B cell (primary cell): Measurements from ENCODE around the gene RGS14. TPM values are rescaled to one million over a fixed set of nuclear protein-coding genes. Genes with fewer than 3 reads are reported as not detected.
A peak's percentile ranks its signal among the peaks of the same experiment; 100 is the strongest.

Experiments
- ATAC-seq: fragments of 200-7000 bp; cut with Tn5 transposase; one replicate; pipeline ENCODE4 v1.10.0; 2021; ENCODE audit warnings: low read depth, mild to moderate bottlenecking, moderate number of reproducible peaks, moderate library complexity
- CTCF ChIA-PET: fragments of 350-600 bp; sonication (Branson Sonifier 250); formaldehyde crosslinking; loops from one replicate; lab custom pipeline; 2021; ENCODE audit warnings: antibody characterized with exemption, inconsistent platforms; lab: Charles Lee
- POLR2A ChIA-PET: fragments of 350-600 bp; sonication (Branson Sonifier 250); formaldehyde crosslinking; loops from one replicate; lab custom pipeline; 2021; ENCODE audit warnings: antibody characterized with exemption; lab: Charles Lee
- DNase-seq: peaks from one replicate; pipeline ENCODE4 v3.0.0; 2013
- H2AFZ ChIP-seq: 2 replicates; pipeline ENCODE4 v1.6.1; 2012; ENCODE audit warnings: mild to moderate bottlenecking, low read depth, low read length; ENCODE audit not compliant: insufficient read depth, poor library complexity, severe bottlenecking
- H3K27ac ChIP-seq, 2 donors: 1 replicate in 1 of 2; 2 replicates in 1 of 2; pipeline ENCODE4 v1.5.1; 2012 to 2013; ENCODE audit warnings: low read length in 2 of 2, mild to moderate bottlenecking in 2 of 2, moderate library complexity in 1 of 2
- H3K27me3 ChIP-seq, 4 experiments: fragments of 200-600 bp in 1 of 4; sonication (generic) in 1 of 4; replicated peaks in 1 of 4; 1 replicate in 2 of 4; 2 replicates in 2 of 4; pipeline versions ENCODE4 v1.6.1 to v1.7.0; 2013 to 2016; ENCODE audit warnings: low read length in 3 of 4, mild to moderate bottlenecking in 2 of 4, mixed read lengths in 1 of 4, moderate library complexity in 1 of 4; ENCODE audit not compliant: insufficient read depth in 4 of 4, control insufficient read depth in 3 of 4; ENCODE audit errors: control extremely low read depth in 1 of 4
- H3K36me3 ChIP-seq, 2 experiments: replicated peaks in 1 of 2; 1 replicate in 1 of 2; 2 replicates in 1 of 2; pipeline versions ENCODE4 v1.6.1 to v1.7.1; 2013; ENCODE audit warnings: low read length in 1 of 2; ENCODE audit not compliant: insufficient read depth in 2 of 2, control insufficient read depth in 1 of 2; ENCODE audit errors: control extremely low read depth in 1 of 2, extremely low read depth in 1 of 2
- H3K4me1 ChIP-seq, 2 donors: fragments of 200-600 bp in 1 of 2; sonication (generic) in 1 of 2; 1 replicate in 1 of 2; 2 replicates in 1 of 2; pipeline versions ENCODE4 v1.5.1 to v1.6.1; 2013 to 2017; ENCODE audit warnings: low read length in 2 of 2; ENCODE audit not compliant: control insufficient read depth in 2 of 2, insufficient read depth in 2 of 2
- H3K4me2 ChIP-seq: replicated peaks from 2 replicates; pipeline ENCODE3; 2012; ENCODE audit warnings: mild to moderate bottlenecking, low read depth, low read length; ENCODE audit not compliant: poor library complexity, severe bottlenecking
- H3K4me3 ChIP-seq, 5 experiments: fragments of 200-600 bp in 1 of 5; sonication (generic) in 1 of 5; 1 replicate in 3 of 5; 2 replicates in 2 of 5; pipeline versions ENCODE4 v1.5.1 to v1.7.0; 2011 to 2016; ENCODE audit warnings: low read length in 4 of 5, mild to moderate bottlenecking in 4 of 5, low read depth in 2 of 5, control low read depth in 1 of 5, moderate library complexity in 1 of 5; ENCODE audit not compliant: insufficient read depth in 1 of 5; ENCODE audit errors: control extremely low read depth in 1 of 5, extremely low read depth in 1 of 5
- H3K79me2 ChIP-seq: fragments of 200-600 bp; sonication (generic); one replicate; pipeline ENCODE4 v1.6.0; 2016; ENCODE audit warnings: low read length; ENCODE audit not compliant: control insufficient read depth, insufficient read depth
- H3K9ac ChIP-seq: fragments of 200-600 bp; sonication (generic); 2 replicates; pipeline ENCODE4 v1.6.1; 2017; ENCODE audit warnings: mild to moderate bottlenecking, low read length, moderate library complexity
- H3K9me3 ChIP-seq, 3 donors: one replicate each; pipeline versions ENCODE4 v1.6.1 to v1.7.1; 2013; ENCODE audit warnings: low read length in 2 of 3; ENCODE audit not compliant: control insufficient read depth in 2 of 3, insufficient read depth in 1 of 3; ENCODE audit errors: control extremely low read depth in 1 of 3
- H4K20me1 ChIP-seq: 2 replicates; pipeline ENCODE4 v1.6.0; 2012; ENCODE audit warnings: mild to moderate bottlenecking, low read length; ENCODE audit not compliant: insufficient read depth, control insufficient read depth, poor library complexity, severe bottlenecking
- H3K27ac Mint-ChIP-seq: one replicate; pipeline ENCODE4 v1.8.0; 2021; ENCODE audit warnings: mixed read lengths
- H3K27me3 Mint-ChIP-seq: one replicate; pipeline ENCODE4 v1.8.0; 2021; ENCODE audit warnings: mixed read lengths
- H3K4me1 Mint-ChIP-seq: one replicate; pipeline ENCODE4 v1.8.0; 2021; ENCODE audit warnings: mixed read lengths
- H3K4me3 Mint-ChIP-seq: one replicate; pipeline ENCODE4 v1.8.0; 2021; ENCODE audit warnings: mixed read lengths
- H3K9me3 Mint-ChIP-seq: one replicate; pipeline ENCODE4 v1.8.0; 2022; ENCODE audit warnings: mixed read lengths; ENCODE audit not compliant: insufficient read depth
- CTCF ChIP-seq: fragments of 200-600 bp; IDR thresholded peaks from one replicate; pipeline ENCODE4 v1.8.0; 2022; ENCODE audit warnings: antibody characterized with exemption, mild to moderate bottlenecking
- EZH2 ChIP-seq: IDR thresholded peaks from 2 replicates; pipeline ENCODE4 v1.6.1; 2012; ENCODE audit warnings: borderline replicate concordance, low read depth, mild to moderate bottlenecking, moderate library complexity, low read length; ENCODE audit not compliant: insufficient read depth, poor library complexity, severe bottlenecking
- WGBS: methylation state at CpG from one replicate; pipeline ENCODE4 v1.1.5; 2013; ENCODE audit warnings: missing lambda C conversion rate; ENCODE audit not compliant: insufficient coverage; 5-methylcytosine and 5-hydroxymethylcytosine counted together
- intact Hi-C: fragments of 100-400 bp; cut with micrococcal nuclease; formaldehyde crosslinking; loops from one replicate; pipeline ENCODE4 v1.10.0; 2022
- polyA plus RNA-seq: library from polyadenylated mRNA; depleted of rRNA; stranded (reverse); fragments of >200 nt; gene quantifications from 2 replicates; pipeline ENCODE4 v1.2.3, GENCODE V29; 2012
- total RNA-seq, 2 donors: library from RNA; stranded (reverse); fragments of 120-200 nt in 1 of 2; gene quantifications; 1 replicate in 1 of 2; 2 replicates in 1 of 2; pipeline versions ENCODE4 v1.2.3 to v1.2.4, GENCODE V29; 2013 to 2022

RGS14 gene
- total and polyA plus RNA-seq, 2 donors (not counting 1 experiment from before 2014, with no cell fraction given) = 85.8 to 184 TPM

GRCh38 chr5:177405805-177406204 is 48.1 kb downstream of the RGS14 start:
- Mint-ChIP-seq H3K27me3 (peaks cover 14% of the 10 kb centered on the region), H3K4me3 (peak overlapping the region; percentile 54), H3K9me3 (no peaks in the 10 kb centered on the region), H3K4me1 (peaks cover 41% of the 10 kb centered on the region), H3K27ac (peak overlapping the region; percentile 75)
- Histone ChIP-seq H3K27ac (peak overlapping the region in 1 of 2 donors; percentile 52), H3K4me1 (peaks cover 38 to 50% of the 10 kb centered on the region in 2 donors), H3K36me3 (no peaks in the 10 kb centered on the region), H3K27me3 (peaks cover 0 to 23% (median 9%) of the 10 kb centered on the region in 4 experiments), H2AFZ (peak overlapping the region; percentile 40), H3K9me3 (peaks cover 0 to 12% (median 0%) of the 10 kb centered on the region in 3 donors), H3K4me2 (peak overlapping the region; percentile 96), H4K20me1 (no peaks in the 10 kb centered on the region), H3K4me3 (peak overlapping the region in 1 of 5 experiments; percentile 9), H3K79me2 (no peaks in the 10 kb centered on the region), H3K9ac (no peak overlapping the region)
- ChIA-PET POLR2A (interaction anchor here (1.1 to 5.6 kb wide), 8 partner anchors 16 to 54 kb away, joined by 3 to 87 read pairs (median 16); partner anchors contain the start of genes GRK6 and LMAN2), CTCF (interaction anchor here (0.8 to 12.7 kb wide), 9 partner anchors 11 to 148 kb away, joined by 3 to 628 read pairs (median 51); partner anchors contain the start of genes GRK6, PDLIM7 and PRR7)
- WGBS = 0% methylated on average over 2 of the region's 5 CpGs
- peak; percentile 39 for ATAC-seq
- peak; percentile 77 for DNase-seq
- no peak for TF ChIP-seq CTCF
- TF ChIP-seq EZH2 = no peak
- intact Hi-C loops = loop anchor here (2.0 to 10.0 kb wide), 3 partner anchors 41 to 291 kb away; partner anchors contain the start of genes B4GALT7 and PRR7

- Mint-ChIP-seq H3K4me1 (peaks cover 30% of the 10 kb centered on the region), H3K4me3 (no peak within 1 kb of the TSS), H3K27ac (peak within 1 kb of the TSS; percentile 6), H3K27me3 (no peaks in the 10 kb centered on the region), H3K9me3 (no peaks in the 10 kb centered on the region)
- Histone ChIP-seq H3K36me3 (no peaks in the 10 kb centered on the region), H3K9ac (no peak within 1 kb of the TSS), H3K4me1 (peaks cover 22 to 36% of the 10 kb centered on the region in 2 donors), H3K27ac (no peak within 1 kb of the TSS), H3K4me3 (no peak within 1 kb of the TSS), H3K9me3 (no peaks in the 10 kb centered on the region), H3K79me2 (no peaks in the 10 kb centered on the region), H3K27me3 (no peaks in the 10 kb centered on the region), H2AFZ (no peak within 1 kb of the TSS), H4K20me1 (no peaks in the 10 kb centered on the region), H3K4me2 (no peak within 1 kb of the TSS)
- 93% methylated on average over 9 of the region's 9 CpGs for WGBS
- intact Hi-C loops = loop anchor here (10.0 kb wide), 2 partner anchors 196 to 294 kb away; partner anchors contain the start of gene B4GALT7
- ChIA-PET CTCF (interaction anchor here (0.7 to 12.7 kb wide), 6 partner anchors 16 to 39 kb away, joined by 3 to 628 read pairs (median 6); partner anchors contain the start of genes GRK6 and PRR7), POLR2A (no interaction called here)
- TF ChIP-seq CTCF (no peak), EZH2 (no peak)
- DNase-seq (no peak), ATAC-seq (no peak)
These were observed 51.5 kb downstream of the RGS14 start, which contains the start of gene F12 for GRCh38 chr5:177409043-177409801. Gene F12 (minus strand): TSS chr5:177409564. CDS start chr5:177409527, 37 bp downstream.
